HG02938 (cell line): ENCODE results near the gene FEM1A.
A peak's percentile ranks its signal among the peaks of the same experiment; 100 is the strongest.
"Not testable (repeated sequence)": the region's sequence is repeated elsewhere in the genome, so short reads cannot be mapped to it uniquely, and the experiment has no call there.

Source experiments
- ATAC-seq: cut with Tn5 transposase; IDR thresholded peaks from one replicate; pipeline ENCODE4 v1.9.1; 2021; ENCODE audit warnings: mild to moderate bottlenecking, moderate library complexity; ENCODE audit not compliant: unreplicated experiment

Gene FEM1A, protein sequence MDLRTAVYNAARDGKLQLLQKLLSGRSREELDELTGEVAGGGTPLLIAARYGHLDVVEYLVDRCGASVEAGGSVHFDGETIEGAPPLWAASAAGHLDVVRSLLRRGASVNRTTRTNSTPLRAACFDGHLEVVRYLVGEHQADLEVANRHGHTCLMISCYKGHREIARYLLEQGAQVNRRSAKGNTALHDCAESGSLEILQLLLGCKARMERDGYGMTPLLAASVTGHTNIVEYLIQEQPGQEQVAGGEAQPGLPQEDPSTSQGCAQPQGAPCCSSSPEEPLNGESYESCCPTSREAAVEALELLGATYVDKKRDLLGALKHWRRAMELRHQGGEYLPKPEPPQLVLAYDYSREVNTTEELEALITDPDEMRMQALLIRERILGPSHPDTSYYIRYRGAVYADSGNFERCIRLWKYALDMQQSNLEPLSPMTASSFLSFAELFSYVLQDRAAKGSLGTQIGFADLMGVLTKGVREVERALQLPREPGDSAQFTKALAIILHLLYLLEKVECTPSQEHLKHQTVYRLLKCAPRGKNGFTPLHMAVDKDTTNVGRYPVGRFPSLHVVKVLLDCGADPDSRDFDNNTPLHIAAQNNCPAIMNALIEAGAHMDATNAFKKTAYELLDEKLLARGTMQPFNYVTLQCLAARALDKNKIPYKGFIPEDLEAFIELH

DNA sequence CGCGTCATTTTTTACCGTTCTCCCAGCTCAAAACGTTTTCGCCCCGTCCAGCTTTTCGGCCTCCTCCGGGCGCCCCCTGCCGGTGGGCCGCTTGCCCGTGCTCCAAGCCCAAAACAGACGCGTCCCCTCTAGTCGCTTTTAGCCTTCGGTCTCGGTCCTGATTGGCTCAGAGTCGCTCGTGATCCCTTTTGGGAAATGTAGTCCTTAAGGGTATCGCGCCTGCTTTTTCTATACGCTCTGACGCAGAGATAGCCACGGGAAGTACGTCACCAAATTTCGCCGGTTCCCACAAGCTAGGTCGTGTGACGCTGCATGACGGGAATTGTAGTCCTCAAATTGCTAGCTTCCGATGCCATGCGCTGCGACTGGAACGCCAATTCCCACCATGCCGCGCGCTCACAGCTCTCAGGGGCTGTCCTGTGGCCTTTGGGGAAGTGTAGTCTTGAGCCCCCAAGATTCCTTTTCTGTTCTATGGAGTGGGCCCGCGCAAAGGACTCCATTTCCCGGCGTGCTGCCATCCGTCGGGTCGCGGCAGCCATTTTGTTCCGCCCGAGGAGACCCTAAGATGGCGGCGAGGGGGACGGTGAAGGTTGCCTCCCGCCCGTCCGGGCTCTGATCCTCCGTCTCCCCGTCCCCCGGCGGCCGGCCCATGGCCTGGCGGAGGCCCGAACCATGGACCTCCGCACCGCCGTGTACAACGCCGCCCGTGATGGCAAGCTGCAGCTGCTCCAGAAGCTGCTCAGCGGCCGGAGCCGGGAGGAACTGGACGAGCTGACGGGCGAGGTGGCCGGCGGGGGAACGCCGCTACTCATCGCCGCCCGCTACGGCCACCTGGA, at the start of gene FEM1A:
Gene FEM1A (plus strand): TSS at position 552 of the 836 bp plus-strand sequence. CDS start 121 bp downstream, at position 673.
- ATAC-seq = peak; percentile 94

- ATAC-seq = no peak
Measured at GRCh38 chr19:4742723-4743646, 48.5 kb upstream of the FEM1A start.

GRCh38 chr19:4744451-4745174, 46.9 kb upstream of the FEM1A start:
- no peak for ATAC-seq

- not testable (repeated sequence) for ATAC-seq
Measured at GRCh38 chr19:4745175-4745574, 46.4 kb upstream of the FEM1A start.

DNA sequence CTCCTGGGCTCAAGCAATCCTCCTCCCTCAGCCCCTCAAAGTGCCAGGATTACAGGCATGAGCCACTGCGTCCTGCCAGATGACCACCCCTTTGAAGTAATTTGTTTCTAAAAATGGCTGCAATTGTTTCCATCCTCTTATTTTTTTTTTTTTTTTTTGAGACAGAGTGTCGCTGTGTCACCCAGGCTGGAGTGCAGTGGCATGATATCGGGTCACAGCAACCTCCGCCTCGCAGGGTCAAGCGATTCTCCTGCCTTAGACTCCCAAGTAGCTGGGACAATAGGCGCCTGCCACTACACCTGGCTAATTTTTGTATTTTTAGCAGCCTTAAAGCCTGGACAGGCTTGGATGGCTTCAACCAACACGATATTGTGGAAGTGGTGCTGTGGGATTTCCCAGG, 45.5 kb upstream of the FEM1A start:
- no peak for ATAC-seq

DNA sequence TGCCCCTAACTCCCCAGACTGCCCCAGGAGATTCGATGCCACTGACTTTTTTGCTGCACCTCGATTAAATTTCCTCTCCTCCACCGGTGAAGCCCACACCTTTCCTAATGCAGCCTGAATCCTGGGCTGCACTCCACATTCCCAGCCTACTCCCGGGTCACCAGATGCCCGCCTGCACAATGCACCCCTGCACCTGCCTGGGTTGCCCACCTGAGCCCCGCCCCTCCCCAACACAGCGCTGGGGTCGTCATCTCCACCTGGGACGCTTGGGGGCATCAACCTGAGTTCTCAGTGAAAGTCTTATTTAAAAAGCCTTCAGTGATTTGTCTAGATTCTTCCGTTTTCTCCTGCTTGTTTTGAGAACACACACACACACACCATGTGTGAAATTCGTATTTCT, 43.3 kb upstream of the FEM1A start:
- ATAC-seq = no peak

DNA sequence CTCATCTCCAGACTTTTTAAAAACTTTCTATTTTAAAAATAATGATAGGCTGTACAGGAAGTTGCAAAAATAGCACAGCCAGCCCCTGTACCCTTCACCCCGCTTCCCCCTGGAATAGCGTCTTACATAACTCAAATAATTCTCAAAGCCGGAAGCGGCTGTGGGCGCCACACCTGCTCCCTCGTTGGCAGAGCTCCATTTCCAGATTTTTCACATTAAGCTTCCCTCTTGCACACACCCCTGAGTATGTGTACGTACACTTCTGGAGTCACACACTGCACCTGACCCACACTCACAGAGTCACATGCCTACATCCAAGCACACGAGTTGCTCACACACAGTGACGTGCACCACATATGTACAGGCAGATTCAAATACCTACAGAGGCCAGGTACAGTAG, 42.9 kb upstream of the FEM1A start:
- ATAC-seq = no peak

DNA sequence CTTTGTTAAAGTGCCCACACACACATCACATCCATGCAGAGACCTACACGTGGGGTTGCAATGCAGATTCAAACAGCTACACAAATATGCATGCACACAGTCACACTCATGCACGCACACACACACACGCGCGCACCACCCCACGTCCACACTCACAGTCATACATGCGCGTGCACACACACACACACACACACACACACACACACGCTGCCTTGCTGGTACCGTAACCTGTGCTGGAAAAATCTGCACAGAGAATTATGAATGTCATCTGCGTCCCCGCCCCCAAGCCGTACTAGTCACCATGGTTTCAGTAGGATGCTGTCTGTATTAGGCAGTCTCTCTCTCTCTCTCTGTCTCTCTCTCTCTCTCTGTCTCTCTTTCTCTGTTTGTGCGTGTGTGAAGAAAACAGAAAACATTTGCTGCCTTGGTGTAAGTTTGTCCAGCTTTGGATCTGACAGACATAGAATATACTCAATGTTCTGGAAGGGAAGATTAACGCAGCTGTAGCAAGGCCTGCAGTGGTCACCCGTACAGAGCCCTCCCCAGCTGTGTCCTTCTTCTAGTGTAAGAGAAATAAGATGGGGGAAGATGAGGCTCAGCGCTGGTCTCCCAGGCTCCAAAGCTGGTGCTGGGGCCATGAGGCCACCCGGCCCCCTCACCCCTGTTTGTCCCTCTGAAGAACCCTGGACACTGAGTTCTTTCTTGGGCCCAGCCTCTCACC, 41.5 kb upstream of the FEM1A start:
- no peak for ATAC-seq

DNA sequence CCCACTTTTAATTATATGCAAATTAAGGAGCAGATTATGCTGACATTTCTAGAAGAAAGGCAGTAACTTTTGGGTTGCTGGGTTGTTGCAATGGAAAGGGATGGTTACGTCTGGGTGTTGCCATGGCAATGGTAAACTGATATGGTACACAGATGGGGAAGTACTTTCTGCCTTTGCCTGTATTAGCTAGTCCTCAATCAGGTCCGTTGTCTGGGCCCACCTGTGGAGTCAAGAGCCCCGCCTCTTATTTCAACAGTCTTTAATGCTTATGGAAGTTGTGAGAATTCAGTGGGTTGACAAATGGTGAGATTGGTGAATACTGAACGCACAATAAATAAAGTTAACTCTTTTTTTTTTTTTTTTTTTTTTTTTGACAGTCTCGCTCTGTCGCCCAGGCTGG, 37.3 kb upstream of the FEM1A start:
- ATAC-seq = no peak

- no peak for ATAC-seq
Measured at GRCh38 chr19:4755459-4755858, 36.1 kb upstream of the FEM1A start.

GRCh38 chr19:4758082-4758481, 33.5 kb upstream of the FEM1A start:
- ATAC-seq = no peak

DNA sequence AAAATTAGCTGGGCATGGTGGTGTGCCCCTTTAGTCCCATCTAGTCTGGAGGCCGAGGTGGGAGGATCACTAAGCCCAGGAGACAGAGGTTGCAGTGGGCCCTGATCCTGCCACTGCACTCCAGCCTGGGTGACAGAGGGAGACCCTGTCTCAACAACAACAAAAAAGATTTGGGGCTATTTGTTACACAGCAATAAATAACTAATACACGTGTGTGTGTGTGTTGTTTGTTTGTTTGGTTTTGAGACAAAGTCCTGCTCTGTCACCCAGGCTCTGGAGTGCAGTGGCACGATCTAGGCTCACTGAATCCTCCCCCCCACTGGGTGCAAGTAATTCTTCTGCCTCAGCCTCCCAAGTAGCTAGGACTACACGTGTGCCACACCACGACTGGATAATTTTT, 32.9 kb upstream of the FEM1A start:
- ATAC-seq = no peak

- peak; percentile 59 for ATAC-seq
Measured at GRCh38 chr19:4759388-4760284, 31.9 kb upstream of the FEM1A start.

- ATAC-seq = no peak
Measured at GRCh38 chr19:4760285-4760650, 31.3 kb upstream of the FEM1A start.

DNA sequence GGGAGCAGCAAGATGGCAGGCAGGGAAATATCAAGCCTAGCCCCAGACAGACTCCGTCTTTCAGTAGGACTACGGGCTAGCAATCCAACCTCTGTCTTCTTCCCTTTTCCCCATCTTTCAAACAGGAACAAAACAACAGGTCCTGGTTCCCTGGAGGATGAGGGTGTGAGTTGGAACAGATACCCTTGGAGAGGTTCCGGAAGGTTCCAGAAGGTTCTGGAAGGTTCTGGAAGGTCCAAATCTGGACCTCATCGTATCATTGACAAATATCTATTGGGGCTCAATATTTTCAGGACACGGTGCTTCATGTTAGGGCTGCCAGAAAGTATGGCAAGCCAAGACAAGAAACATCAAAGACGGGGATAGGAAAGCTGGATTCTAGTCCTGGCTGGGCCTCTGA, 28.5 kb upstream of the FEM1A start:
- no peak for ATAC-seq

GRCh38 chr19:4764393-4764660, 27.2 kb upstream of the FEM1A start:
- ATAC-seq = no peak

DNA sequence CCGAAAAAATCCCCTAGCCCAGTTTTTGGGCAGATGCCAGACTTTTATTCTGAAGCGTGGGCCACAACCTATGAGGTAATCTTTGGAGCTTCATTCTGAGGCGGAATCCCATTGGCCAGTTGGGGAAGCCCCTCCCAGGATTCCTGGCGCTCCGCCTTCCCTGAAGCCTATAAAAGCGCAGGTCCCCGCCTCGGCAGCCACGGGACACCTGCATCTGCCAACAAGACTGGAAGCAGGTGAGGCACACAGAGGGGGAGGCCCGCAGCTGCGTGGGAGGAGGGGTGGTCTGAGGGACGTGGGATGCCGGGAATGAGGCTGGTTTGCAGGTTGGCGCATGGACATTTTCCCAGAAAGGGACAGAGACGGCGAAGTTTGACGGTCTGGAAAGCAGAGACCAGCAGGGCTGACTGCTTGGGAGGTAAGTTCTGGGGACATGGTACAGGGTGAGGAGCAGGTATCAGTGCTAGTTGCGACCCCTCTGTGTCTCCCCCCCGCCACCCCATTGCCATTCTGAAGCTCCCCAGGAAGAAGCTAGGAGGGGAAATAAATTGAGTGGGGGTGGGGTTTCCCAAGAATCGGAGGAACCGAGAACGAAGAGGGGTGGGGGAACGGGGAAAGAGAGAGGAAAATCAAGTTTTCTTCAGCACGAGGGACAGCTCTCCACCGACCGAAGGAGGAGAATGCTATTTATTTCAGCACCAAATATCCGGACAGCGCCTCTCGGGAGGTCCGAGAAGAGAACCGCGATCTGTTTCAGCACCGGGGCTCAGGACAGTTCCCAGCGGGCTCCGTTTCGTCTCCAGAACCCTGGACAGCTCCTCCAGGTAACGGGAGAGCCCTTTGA, 22.4 kb upstream of the FEM1A start:
- ATAC-seq = no peak

DNA sequence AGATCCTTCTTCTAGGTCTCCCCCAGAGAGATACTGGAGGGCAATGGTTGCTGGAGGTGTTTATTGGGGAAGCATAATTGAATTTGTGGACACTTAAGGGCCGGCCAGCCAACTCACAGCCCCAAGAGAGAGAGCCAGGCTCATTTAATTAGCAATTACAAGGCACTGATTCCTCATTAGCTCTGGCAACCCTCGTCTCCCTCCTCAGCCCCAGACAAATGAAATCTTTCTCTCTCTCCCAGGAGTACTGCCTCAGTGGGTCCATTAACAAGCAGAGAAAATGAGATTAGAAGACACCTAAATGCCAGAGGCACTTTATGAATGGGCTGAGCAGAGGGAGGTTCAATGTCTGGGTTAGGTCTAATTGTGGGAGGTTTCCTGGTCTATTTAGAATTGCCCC, 19.0 kb upstream of the FEM1A start:
- no peak for ATAC-seq
